K562 (cell line): Measurements from ENCODE around the gene PLK4. TPM values are rescaled to one million over a fixed set of nuclear protein-coding genes. Genes with fewer than 3 reads are reported as not detected.

Source experiments
- BCOR ChIP-seq: fragments of 450-650 bp; IDR thresholded peaks from 2 replicates; pipeline ENCODE4 v1.6.1; 2016
- CBX5 ChIP-seq: IDR thresholded peaks from 2 replicates; pipeline ENCODE4 v1.6.1; 2014; ENCODE audit warnings: low read depth, borderline replicate concordance
- CHCHD3 ChIP-seq: fragments of 250-450 bp; sonication (Bioruptor Pico); IDR thresholded peaks from 2 replicates; pipeline ENCODE4 v2.1.2; 2022; ENCODE audit warnings: mild to moderate bottlenecking
- CREBBP ChIP-seq: IDR thresholded peaks from one replicate; pipeline ENCODE4 v1.6.1; 2012; ENCODE audit warnings: low read depth, mild to moderate bottlenecking, control low read depth, inconsistent platforms, low read length
- ELF4 ChIP-seq: fragments of 450-650 bp; formaldehyde crosslinking; IDR thresholded peaks from 2 replicates; pipeline ENCODE4 v1.4.0; 2022; ENCODE audit warnings: missing genetic modification characterization
- ETV5 ChIP-seq: sonication (generic); formaldehyde crosslinking; IDR thresholded peaks from 2 replicates; pipeline ENCODE4 v1.4.0; 2020; ENCODE audit warnings: low read depth, mild to moderate bottlenecking, missing genetic modification reagents
- HEY1 ChIP-seq: fragments of 250-450 bp; sonication (Bioruptor Pico); IDR thresholded peaks from 2 replicates; pipeline ENCODE4 v1.5.0; 2020; ENCODE audit warnings: mild to moderate bottlenecking, moderate library complexity, borderline replicate concordance
- NEUROD1 ChIP-seq: fragments of 150-350 bp; IDR thresholded peaks from 2 replicates; pipeline ENCODE4 v1.6.1; 2014; ENCODE audit warnings: borderline replicate concordance, low read length, low read depth; ENCODE audit not compliant: partially characterized antibody
- NFE2L1 ChIP-seq: fragments of 450-650 bp; IDR thresholded peaks from 2 replicates; pipeline ENCODE4 v1.6.1; 2016; ENCODE audit warnings: missing genetic modification characterization, low read depth, mild to moderate bottlenecking, missing compliant biosample characterization, moderate library complexity, borderline replicate concordance
- NFYB ChIP-seq: IDR thresholded peaks from 2 replicates; pipeline ENCODE4 v1.6.1; 2011; ENCODE audit warnings: mild to moderate bottlenecking, moderate library complexity; ENCODE audit not compliant: insufficient read length; ENCODE audit errors: extremely low read depth
- NRF1 ChIP-seq, 2 experiments: fragments of 450-650 bp; IDR thresholded peaks in 1 of 2; conservative IDR thresholded peaks in 1 of 2; 2 replicates each; pipeline ENCODE4 v1.6.1; 2014; ENCODE audit warnings: mild to moderate bottlenecking in 2 of 2
- PHF21A ChIP-seq: fragments of 450-650 bp; IDR thresholded peaks from 2 replicates; pipeline ENCODE4 v1.6.1; 2017; ENCODE audit warnings: low read depth, borderline replicate concordance
- POLR2B ChIP-seq: fragments of 450-650 bp; IDR thresholded peaks from 2 replicates; pipeline ENCODE4 v1.6.1; 2018; ENCODE audit warnings: low read depth; ENCODE audit not compliant: partially characterized antibody
- POLR3A ChIP-seq: IDR thresholded peaks from 2 replicates; pipeline ENCODE4 v1.6.1; 2011; ENCODE audit warnings: borderline replicate concordance, mild to moderate bottlenecking, moderate library complexity; ENCODE audit not compliant: insufficient read length, insufficient read depth; ENCODE audit errors: extremely low read depth
- RFX1 ChIP-seq: fragments of 450-650 bp; IDR thresholded peaks from 2 replicates; pipeline ENCODE4 v1.6.1; 2016; ENCODE audit warnings: mild to moderate bottlenecking, moderate library complexity
- SAFB ChIP-seq: fragments of 200-400 bp; formaldehyde crosslinking; IDR thresholded peaks from 2 replicates; pipeline ENCODE4 v1.6.1; 2017; ENCODE audit warnings: low read depth, low read length, borderline replicate concordance
- SETDB1 ChIP-seq: IDR thresholded peaks from one replicate; pipeline ENCODE4 v1.6.1; 2012; ENCODE audit warnings: low read length, control low read depth, inconsistent platforms
- ZNF140 ChIP-seq: fragments of 250-450 bp; sonication (Bioruptor Pico); IDR thresholded peaks from 2 replicates; pipeline ENCODE4 v1.8.0; 2021; ENCODE audit warnings: moderate library complexity, mild to moderate bottlenecking, inconsistent platforms
- ZNF589 ChIP-seq: fragments of 200-800 bp; sonication (Bioruptor generic); IDR thresholded peaks from 2 replicates; pipeline ENCODE4 v1.6.1; 2016; ENCODE audit warnings: low read depth, missing genetic modification characterization, missing compliant biosample characterization
- ZNF707 ChIP-seq: fragments of 250-450 bp; sonication (Bioruptor Pico); conservative IDR thresholded peaks from 2 replicates; pipeline ENCODE4 v1.8.0; 2022; ENCODE audit warnings: inconsistent platforms, mild to moderate bottlenecking, moderate library complexity
- ZNF764 ChIP-seq: fragments of 250-450 bp; sonication (Bioruptor Pico); IDR thresholded peaks from 2 replicates; pipeline ENCODE4 v1.4.0; 2020; ENCODE audit warnings: low read depth, mild to moderate bottlenecking, moderate library complexity
- polyA plus RNA-seq, 8 experiments: library from polyadenylated mRNA; depleted of rRNA in 4 of 8; stranded (reverse) in 5 of 8; unstranded in 3 of 8; fragments of >200 nt; fragmentation: Nextera tagmentation in 2 of 8; fragmentation: Illumina TruSeq in 1 of 8; extraction: Ambion mirVana in 2 of 8; extraction: Trizol in 1 of 8; gene quantifications; 2 replicates each; pipeline versions ENCODE4 v1.2.1 to v1.2.3, GENCODE V29; 2011 to 2014; ENCODE audit warnings: inconsistent platforms in 1 of 8, missing spikeins in 1 of 8
- total RNA-seq, 7 experiments: library from RNA; depleted of rRNA in 6 of 7; stranded (reverse); fragments of >200 nt in 6 of 7; fragmentation: Illumina TruSeq in 2 of 7; extraction: Trizol in 2 of 7; gene quantifications; 2 replicates each; pipeline versions ENCODE4 v1.2.1 to v1.2.3, GENCODE V29; 2011 to 2021; ENCODE audit warnings: low replicate concordance in 1 of 7
- TF ChIP-seq, protein P1 (sequence below), 2 experiments: IDR thresholded peaks; 2 replicates each; pipeline ENCODE4 v1.6.1; 2012; ENCODE audit warnings: improper control_type of control experiment in 2 of 2, low read depth in 2 of 2, low read length in 2 of 2, borderline replicate concordance in 1 of 2
- TF ChIP-seq, protein P2 (sequence below): fragments of 250-450 bp; sonication (Bioruptor Pico); IDR thresholded peaks from 2 replicates; pipeline ENCODE4 v1.4.0; 2020; ENCODE audit warnings: mild to moderate bottlenecking
- TF ChIP-seq, protein P3 (sequence below), 2 experiments: fragments of 250-450 bp in 1 of 2; fragments of 450-650 bp in 1 of 2; sonication (Bioruptor Pico) in 1 of 2; IDR thresholded peaks; 2 replicates each; pipeline versions ENCODE4 v1.6.1 to v1.8.0; 2016 to 2021; ENCODE audit warnings: mild to moderate bottlenecking in 2 of 2, moderate library complexity in 2 of 2, missing compliant biosample characterization in 1 of 2, missing genetic modification characterization in 1 of 2

Gene PLK4
- total and polyA plus RNA-seq, 9 of the 15 experiments (the other 6 are each of a cell fraction or from before 2014, with no cell fraction given), result 16.2 to 95.3 (median 54.3) TPM

DNA sequence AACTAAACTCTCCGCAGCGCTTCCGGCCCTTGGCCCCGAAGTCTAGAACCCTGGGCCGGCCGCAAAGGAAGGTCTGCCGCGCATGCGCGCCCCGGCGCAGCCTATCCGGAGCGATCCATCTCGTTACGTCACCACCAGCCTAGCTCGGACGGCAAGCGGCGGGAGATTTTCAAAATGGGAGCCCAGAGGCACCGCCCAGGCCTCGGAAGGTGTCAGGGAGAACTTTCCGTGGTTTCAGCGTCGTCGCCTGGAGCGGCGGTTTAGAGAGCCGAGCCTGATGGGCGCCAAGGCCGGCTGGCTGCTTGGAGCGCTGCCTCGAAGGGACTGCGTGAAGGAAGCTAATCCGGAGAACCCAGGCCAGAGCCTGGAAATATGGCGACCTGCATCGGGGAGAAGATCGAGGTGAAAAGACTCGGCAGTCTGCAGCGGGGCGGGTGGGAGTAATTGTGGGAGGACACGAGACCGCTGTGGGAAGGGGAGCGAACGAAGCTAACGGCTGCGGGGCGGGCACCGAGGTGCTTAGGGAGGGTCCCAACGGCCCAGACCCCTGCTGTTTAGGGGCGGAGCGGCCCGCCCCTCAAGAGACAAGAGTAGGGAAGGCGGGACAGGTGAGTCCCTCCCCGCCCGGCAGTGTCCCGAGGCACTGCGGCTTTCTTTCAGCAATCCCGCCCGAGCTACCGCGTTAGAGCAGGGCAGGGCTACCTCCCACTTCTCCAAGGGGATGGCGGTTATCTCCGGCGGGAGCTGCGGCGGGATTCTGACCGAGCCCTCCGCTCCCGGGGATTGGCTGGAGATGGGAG is at the start of gene PLK4 (continued):
- TF ChIP-seq, protein P1, sequence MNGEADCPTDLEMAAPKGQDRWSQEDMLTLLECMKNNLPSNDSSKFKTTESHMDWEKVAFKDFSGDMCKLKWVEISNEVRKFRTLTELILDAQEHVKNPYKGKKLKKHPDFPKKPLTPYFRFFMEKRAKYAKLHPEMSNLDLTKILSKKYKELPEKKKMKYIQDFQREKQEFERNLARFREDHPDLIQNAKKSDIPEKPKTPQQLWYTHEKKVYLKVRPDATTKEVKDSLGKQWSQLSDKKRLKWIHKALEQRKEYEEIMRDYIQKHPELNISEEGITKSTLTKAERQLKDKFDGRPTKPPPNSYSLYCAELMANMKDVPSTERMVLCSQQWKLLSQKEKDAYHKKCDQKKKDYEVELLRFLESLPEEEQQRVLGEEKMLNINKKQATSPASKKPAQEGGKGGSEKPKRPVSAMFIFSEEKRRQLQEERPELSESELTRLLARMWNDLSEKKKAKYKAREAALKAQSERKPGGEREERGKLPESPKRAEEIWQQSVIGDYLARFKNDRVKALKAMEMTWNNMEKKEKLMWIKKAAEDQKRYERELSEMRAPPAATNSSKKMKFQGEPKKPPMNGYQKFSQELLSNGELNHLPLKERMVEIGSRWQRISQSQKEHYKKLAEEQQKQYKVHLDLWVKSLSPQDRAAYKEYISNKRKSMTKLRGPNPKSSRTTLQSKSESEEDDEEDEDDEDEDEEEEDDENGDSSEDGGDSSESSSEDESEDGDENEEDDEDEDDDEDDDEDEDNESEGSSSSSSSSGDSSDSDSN (IDR thresholded peaks at IDR 0.05; ENCODE audit: borderline replicate concordance in 1 of 2, low read depth in 2 of 2, low read length in 2 of 2), result peak in 1 of 2 experiments; percentile 91; a peak in 2 of 4 replicates
- TF ChIP-seq HEY1, result no peak
- no peak for TF ChIP-seq CBX5
- no peak for TF ChIP-seq RFX1
- no peak for TF ChIP-seq ZNF764 (CRISPR knock-in tag)
- TF ChIP-seq POLR2B, result peak; percentile 85
- peak; percentile 97 to 98 for TF ChIP-seq NRF1 (conservative IDR thresholded peaks at IDR 0.05 in 1 of 2, IDR thresholded peaks at IDR 0.05 in 1 of 2)
- TF ChIP-seq SAFB, result no peak
- peak; percentile 95 for TF ChIP-seq ETV5
- peak; percentile 62 for TF ChIP-seq NFYB
- TF ChIP-seq CHCHD3 (CRISPR knock-in tag), result no peak
- no peak for TF ChIP-seq CREBBP
- TF ChIP-seq PHF21A, result no peak
- TF ChIP-seq, protein P2, sequence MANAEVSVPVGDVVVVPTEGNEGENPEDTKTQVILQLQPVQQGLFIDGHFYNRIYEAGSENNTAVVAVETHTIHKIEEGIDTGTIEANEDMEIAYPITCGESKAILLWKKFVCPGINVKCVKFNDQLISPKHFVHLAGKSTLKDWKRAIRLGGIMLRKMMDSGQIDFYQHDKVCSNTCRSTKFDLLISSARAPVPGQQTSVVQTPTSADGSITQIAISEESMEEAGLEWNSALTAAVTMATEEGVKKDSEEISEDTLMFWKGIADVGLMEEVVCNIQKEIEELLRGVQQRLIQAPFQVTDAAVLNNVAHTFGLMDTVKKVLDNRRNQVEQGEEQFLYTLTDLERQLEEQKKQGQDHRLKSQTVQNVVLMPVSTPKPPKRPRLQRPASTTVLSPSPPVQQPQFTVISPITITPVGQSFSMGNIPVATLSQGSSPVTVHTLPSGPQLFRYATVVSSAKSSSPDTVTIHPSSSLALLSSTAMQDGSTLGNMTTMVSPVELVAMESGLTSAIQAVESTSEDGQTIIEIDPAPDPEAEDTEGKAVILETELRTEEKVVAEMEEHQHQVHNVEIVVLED (CRISPR knock-in tag), result no peak; the same call in 1 of the 2 replicates
- TF ChIP-seq BCOR, result no peak
- TF ChIP-seq SETDB1, result no peak
- TF ChIP-seq POLR3A, result no peak
- TF ChIP-seq ELF4 (CRISPR knock-in tag), result no peak
- TF ChIP-seq ZNF589, result 0 out of 2 replicates have a peak, but pooled peaks have one; percentile 8
- no peak for TF ChIP-seq NEUROD1
- TF ChIP-seq ZNF707 (CRISPR knock-in tag), result no peak
- TF ChIP-seq, protein P3, sequence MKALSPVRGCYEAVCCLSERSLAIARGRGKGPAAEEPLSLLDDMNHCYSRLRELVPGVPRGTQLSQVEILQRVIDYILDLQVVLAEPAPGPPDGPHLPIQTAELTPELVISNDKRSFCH (CRISPR knock-in tag; IDR thresholded peaks at IDR 0.05), result no peak
- TF ChIP-seq, protein P3 (tag; IDR thresholded peaks at IDR 0.05), result no peak
- TF ChIP-seq ZNF140 (CRISPR knock-in tag), result no peak
- TF ChIP-seq NFE2L1 (tag), result no peak
